OCI-M2 (cell line): ENCODE results near the gene TXNRD2.

Experiments
- DNase-seq: peaks from one replicate; lab custom pipeline; 2025; ENCODE audit not compliant: unreplicated experiment; lab: John Stamatoyannopoulos, UW

Gene TXNRD2

GRCh38 chr22:19941365-19942082 is at the start of gene TXNRD2, which contains the start of gene COMT:
Gene TXNRD2 (minus strand): TSS chr22:19941818. CDS start chr22:19941803, 15 bp downstream.
Gene COMT (plus strand): TSS chr22:19941772. CDS start chr22:19962527, 20,755 bp downstream.
- no peak for DNase-seq

- DNase-seq = no peak
Measured at GRCh38 chr22:19991395-19991644, 49.7 kb upstream of the TXNRD2 start.

- DNase-seq = no peak
Measured at GRCh38 chr22:19990609-19991394, 49.2 kb upstream of the TXNRD2 start.

GRCh38 chr22:19990188-19990587 is 48.6 kb upstream of the TXNRD2 start:
- DNase-seq = no peak

GRCh38 chr22:19989725-19990067 is 48.1 kb upstream of the TXNRD2 start:
- DNase-seq = no peak

GRCh38 chr22:19988965-19989724 is 47.5 kb upstream of the TXNRD2 start:
- DNase-seq = no peak

GRCh38 chr22:19988331-19988808 is 46.8 kb upstream of the TXNRD2 start:
- no peak for DNase-seq

- no peak for DNase-seq
Measured at GRCh38 chr22:19987394-19988306, 46.0 kb upstream of the TXNRD2 start.

GRCh38 chr22:19986410-19987341 is 45.1 kb upstream of the TXNRD2 start:
- no peak for DNase-seq

GRCh38 chr22:19986011-19986409 is 44.4 kb upstream of the TXNRD2 start:
- no peak for DNase-seq

- DNase-seq = no peak
Measured at GRCh38 chr22:19984851-19985811, 43.5 kb upstream of the TXNRD2 start.

- no peak for DNase-seq
Measured at GRCh38 chr22:19984201-19984753, 42.7 kb upstream of the TXNRD2 start.

GRCh38 chr22:19983741-19984140 is 42.1 kb upstream of the TXNRD2 start:
- DNase-seq = no peak

GRCh38 chr22:19982991-19983578 is 41.5 kb upstream of the TXNRD2 start:
- DNase-seq = no peak

GRCh38 chr22:19981961-19982920 is 40.6 kb upstream of the TXNRD2 start:
- DNase-seq = no peak

- no peak for DNase-seq
Measured at GRCh38 chr22:19981171-19981960, 39.7 kb upstream of the TXNRD2 start.
